Astrocyte (in vitro differentiated cells and primary cell): ENCODE measurements around the gene EFTUD2.

Source experiments
- EZH2 ChIP-seq: IDR thresholded peaks from 2 replicates; pipeline ENCODE4 v1.6.1; 2012; ENCODE audit warnings: mild to moderate bottlenecking, low read length, inconsistent platforms; ENCODE audit not compliant: insufficient read depth
- TF ChIP-seq, protein P1 (sequence below): IDR thresholded peaks from 2 replicates; pipeline ENCODE4 v1.5.1; 2011; ENCODE audit warnings: low read depth, mild to moderate bottlenecking, inconsistent platforms, low read length, moderate library complexity; ENCODE audit not compliant: insufficient read depth

DNA sequence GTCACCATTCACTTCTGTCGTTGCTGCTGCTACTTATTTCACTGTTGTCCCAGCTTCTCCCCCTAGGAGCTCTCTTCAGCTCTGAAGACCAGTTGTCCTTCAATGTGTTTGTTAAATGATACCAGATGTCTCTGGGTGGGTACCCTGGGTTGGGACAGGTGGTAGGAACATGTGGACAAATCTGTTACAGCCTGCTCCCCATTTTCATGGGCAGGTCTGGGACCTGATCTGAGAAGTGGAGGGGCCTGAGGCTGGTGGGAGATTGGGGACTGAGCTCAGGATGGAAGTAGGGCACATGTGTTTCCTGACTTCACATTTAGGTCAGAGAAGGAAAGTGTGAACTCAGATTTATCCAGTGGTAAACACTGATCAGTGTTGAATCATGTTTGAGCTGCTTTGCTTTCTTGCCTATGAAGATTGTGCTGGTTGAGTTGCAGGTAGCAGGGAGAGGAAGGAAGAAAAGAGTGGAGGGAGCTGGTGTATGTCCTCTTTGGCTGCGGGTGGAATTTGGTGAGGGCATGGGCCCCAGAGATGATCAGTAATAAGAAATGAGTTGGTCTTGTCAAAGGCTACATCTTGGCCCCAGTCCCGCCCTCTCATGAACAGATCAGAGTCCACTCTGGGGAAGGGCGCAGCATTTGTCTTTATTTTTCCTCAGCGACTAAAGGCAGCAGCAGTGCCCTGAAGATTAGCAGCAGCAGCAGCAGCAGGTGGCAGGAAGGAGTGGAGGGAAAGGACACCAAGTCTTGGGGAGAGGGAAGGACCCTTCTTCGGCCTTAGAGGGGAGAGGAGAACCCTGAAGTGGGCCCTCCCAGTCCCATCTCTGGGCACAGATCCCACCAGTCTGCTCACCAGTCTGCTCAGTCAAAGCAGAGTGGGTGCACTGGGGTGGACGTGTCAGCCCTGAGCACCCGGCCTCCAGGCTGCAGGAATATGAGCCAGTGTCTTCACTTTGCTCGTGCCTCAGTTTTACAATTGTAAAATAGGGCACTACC is 6.1 kb upstream of the EFTUD2 start:
- no peak for TF ChIP-seq EZH2
- TF ChIP-seq, protein P1, sequence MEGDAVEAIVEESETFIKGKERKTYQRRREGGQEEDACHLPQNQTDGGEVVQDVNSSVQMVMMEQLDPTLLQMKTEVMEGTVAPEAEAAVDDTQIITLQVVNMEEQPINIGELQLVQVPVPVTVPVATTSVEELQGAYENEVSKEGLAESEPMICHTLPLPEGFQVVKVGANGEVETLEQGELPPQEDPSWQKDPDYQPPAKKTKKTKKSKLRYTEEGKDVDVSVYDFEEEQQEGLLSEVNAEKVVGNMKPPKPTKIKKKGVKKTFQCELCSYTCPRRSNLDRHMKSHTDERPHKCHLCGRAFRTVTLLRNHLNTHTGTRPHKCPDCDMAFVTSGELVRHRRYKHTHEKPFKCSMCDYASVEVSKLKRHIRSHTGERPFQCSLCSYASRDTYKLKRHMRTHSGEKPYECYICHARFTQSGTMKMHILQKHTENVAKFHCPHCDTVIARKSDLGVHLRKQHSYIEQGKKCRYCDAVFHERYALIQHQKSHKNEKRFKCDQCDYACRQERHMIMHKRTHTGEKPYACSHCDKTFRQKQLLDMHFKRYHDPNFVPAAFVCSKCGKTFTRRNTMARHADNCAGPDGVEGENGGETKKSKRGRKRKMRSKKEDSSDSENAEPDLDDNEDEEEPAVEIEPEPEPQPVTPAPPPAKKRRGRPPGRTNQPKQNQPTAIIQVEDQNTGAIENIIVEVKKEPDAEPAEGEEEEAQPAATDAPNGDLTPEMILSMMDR = no peak
